Measurements from ENCODE around the gene MAN2A2. TPM values are rescaled to one million over a fixed set of nuclear protein-coding genes. Genes with fewer than 3 reads are reported as not detected.

Gene MAN2A2
- total and polyA plus RNA-seq, 2 experiments from 2014 or later = 4.3 to 7.7 TPM

DNA sequence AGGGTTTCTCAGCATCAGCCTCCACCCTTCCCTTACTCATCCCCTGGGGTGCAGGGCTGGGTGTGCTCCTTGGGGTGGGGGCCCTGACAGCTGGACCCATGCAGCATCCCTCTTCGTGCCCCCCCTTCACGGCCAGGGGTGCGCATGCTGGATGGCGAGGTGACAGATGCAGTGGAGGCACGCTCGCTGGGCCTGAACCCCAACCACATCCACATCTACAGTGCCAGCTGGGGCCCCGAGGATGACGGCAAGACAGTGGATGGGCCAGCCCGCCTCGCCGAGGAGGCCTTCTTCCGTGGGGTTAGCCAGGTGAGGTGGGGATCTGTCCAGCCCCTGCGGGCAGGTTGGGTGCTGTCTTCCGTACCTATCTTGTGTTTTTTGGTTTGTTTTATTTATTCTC is 25.1 kb upstream of the MAN2A2 start:
- H3K4me1 ChIP-seq (ENCODE audit: insufficient read depth) = peaks cover 13% of the 10 kb centered on the region
- no peaks in the 10 kb centered on the region for H3K9me2 ChIP-seq (ENCODE audit: insufficient read depth)
- H3K27ac ChIP-seq = no peak overlapping the region
- no peaks in the 10 kb centered on the region for H3K27me3 ChIP-seq (replicated peaks; ENCODE audit: insufficient read depth)
- no peaks in the 10 kb centered on the region for H3K9me3 ChIP-seq (ENCODE audit: low read depth)
- no peak overlapping the region for H3K4me2 ChIP-seq (ENCODE audit: unreplicated experiment)
- H3K9ac ChIP-seq = no peak overlapping the region
- whole genome bisulfite sequencing, 2 experiments (ENCODE audit: low coverage in 1 of 2, low lambda C conversion rate in 2 of 2, missing lambda C conversion rate in 2 of 2) = 88 to 90% methylated on average over 13 to 14 of the region's 14 CpGs
- H4K20me1 ChIP-seq (ENCODE audit: insufficient read depth) = no peaks in the 10 kb centered on the region
- H3K79me2 ChIP-seq (ENCODE audit: insufficient read depth) = peaks cover 36% of the 10 kb centered on the region
- no peaks in the 10 kb centered on the region; the same call in 1 of the 2 replicates for H3F3A ChIP-seq (ENCODE audit: insufficient read depth)
- no peak overlapping the region for H3K4me3 ChIP-seq
- in situ Hi-C loops (cut with MboI) = loop anchor here (25.0 kb wide), 1 partner anchor 566 kb away; no protein-coding TSS in a partner anchor
- H2AFZ ChIP-seq = no peak overlapping the region
- no peak for DNase-seq
- peaks cover 5% of the 10 kb centered on the region; the same call in 1 of the 2 replicates for H3K36me3 ChIP-seq (ENCODE audit: low read depth)
- TF ChIP-seq EZH2phosphoT487 (IDR thresholded peaks at IDR 0.05; ENCODE audit: insufficient read depth, low read depth) = no peak
- TF ChIP-seq EZH2 (IDR thresholded peaks at IDR 0.05; ENCODE audit: insufficient read depth, poor library complexity, severe bottlenecking) = no peak

- Histone ChIP-seq H3K79me2 (ENCODE audit: insufficient read depth) (peaks cover 30% of the 10 kb centered on the region), H3K9me2 (ENCODE audit: insufficient read depth) (no peaks in the 10 kb centered on the region), H3K9me3 (ENCODE audit: low read depth) (no peaks in the 10 kb centered on the region), H3F3A (ENCODE audit: insufficient read depth) (no peaks in the 10 kb centered on the region; the same call in 1 of the 2 replicates), H4K20me1 (ENCODE audit: insufficient read depth) (no peaks in the 10 kb centered on the region), H3K4me2 (ENCODE audit: unreplicated experiment) (no peak overlapping the region), H3K9ac (no peak overlapping the region), H2AFZ (no peak overlapping the region), H3K27ac (no peak overlapping the region), H3K36me3 (ENCODE audit: low read depth) (peaks cover 5% of the 10 kb centered on the region; the same call in 1 of the 2 replicates), H3K27me3 (replicated peaks; ENCODE audit: insufficient read depth) (no peaks in the 10 kb centered on the region), H3K4me1 (ENCODE audit: insufficient read depth) (peaks cover 6% of the 10 kb centered on the region), H3K4me3 (no peak overlapping the region)
- in situ Hi-C loops (cut with MboI) = loop anchor here (25.0 kb wide), 1 partner anchor 566 kb away; no protein-coding TSS in a partner anchor
- no peak for DNase-seq
- TF ChIP-seq EZH2 (IDR thresholded peaks at IDR 0.05; ENCODE audit: insufficient read depth, poor library complexity, severe bottlenecking) (no peak), EZH2phosphoT487 (IDR thresholded peaks at IDR 0.05; ENCODE audit: insufficient read depth, low read depth) (no peak)
- 91 to 95% methylated on average over 15 of the region's 15 CpGs for WGBS, 2 experiments (ENCODE audit: low coverage in 1 of 2, low lambda C conversion rate in 2 of 2, missing lambda C conversion rate in 2 of 2)
Observed at GRCh38 chr15:90878660-90879059, 24.4 kb upstream of the MAN2A2 start.

GRCh38 chr15:90879730-90880366 is 23.3 kb upstream of the MAN2A2 start:
- Histone ChIP-seq H3K36me3 (ENCODE audit: low read depth) (peaks cover 5% of the 10 kb centered on the region; the same call in 1 of the 2 replicates), H3K4me3 (no peak overlapping the region), H3F3A (ENCODE audit: insufficient read depth) (no peaks in the 10 kb centered on the region; the same call in 1 of the 2 replicates), H3K9me3 (ENCODE audit: low read depth) (no peaks in the 10 kb centered on the region), H4K20me1 (ENCODE audit: insufficient read depth) (no peaks in the 10 kb centered on the region), H3K79me2 (ENCODE audit: insufficient read depth) (peaks cover 18% of the 10 kb centered on the region), H3K4me1 (ENCODE audit: insufficient read depth) (peaks cover 4% of the 10 kb centered on the region; the same call in 1 of the 2 replicates), H3K4me2 (ENCODE audit: unreplicated experiment) (no peak overlapping the region), H3K9me2 (ENCODE audit: insufficient read depth) (no peaks in the 10 kb centered on the region), H3K27me3 (replicated peaks; ENCODE audit: insufficient read depth) (no peaks in the 10 kb centered on the region), H3K9ac (no peak overlapping the region), H3K27ac (no peak overlapping the region), H2AFZ (no peak overlapping the region)
- TF ChIP-seq EZH2 (IDR thresholded peaks at IDR 0.05; ENCODE audit: insufficient read depth, poor library complexity, severe bottlenecking) = no peak
- no peak for TF ChIP-seq EZH2phosphoT487 (IDR thresholded peaks at IDR 0.05; ENCODE audit: insufficient read depth, low read depth)
- DNase-seq = no peak
- 92% methylated on average over 23 to 35 of the region's 35 CpGs for WGBS, 2 experiments (ENCODE audit: low coverage in 1 of 2, low lambda C conversion rate in 2 of 2, missing lambda C conversion rate in 2 of 2)
- in situ Hi-C loops (cut with MboI) = loop anchor here (10.0 to 25.0 kb wide), 2 partner anchors 225 to 568 kb away; no protein-coding TSS in a partner anchor

- no peaks in the 10 kb centered on the region for H3K9me2 ChIP-seq (ENCODE audit: insufficient read depth)
- H3K4me3 ChIP-seq = no peak overlapping the region
- H3K36me3 ChIP-seq (ENCODE audit: low read depth) = peaks cover 5% of the 10 kb centered on the region; the same call in 1 of the 2 replicates
- H3K79me2 ChIP-seq (ENCODE audit: insufficient read depth) = peaks cover 11% of the 10 kb centered on the region
- no peak overlapping the region for H2AFZ ChIP-seq
- no peak for DNase-seq
- no peak overlapping the region for H3K9ac ChIP-seq
- in situ Hi-C loops (cut with MboI) = loop anchor here (10.0 to 25.0 kb wide), 2 partner anchors 226 to 568 kb away; no protein-coding TSS in a partner anchor
- TF ChIP-seq EZH2phosphoT487 (IDR thresholded peaks at IDR 0.05; ENCODE audit: insufficient read depth, low read depth) (no peak), EZH2 (IDR thresholded peaks at IDR 0.05; ENCODE audit: insufficient read depth, poor library complexity, severe bottlenecking) (no peak)
- peaks cover 4% of the 10 kb centered on the region; the same call in 1 of the 2 replicates for H3K4me1 ChIP-seq (ENCODE audit: insufficient read depth)
- no peaks in the 10 kb centered on the region for H3K27me3 ChIP-seq (replicated peaks; ENCODE audit: insufficient read depth)
- H3K4me2 ChIP-seq (ENCODE audit: unreplicated experiment) = no peak overlapping the region
- H3K9me3 ChIP-seq (ENCODE audit: low read depth) = no peaks in the 10 kb centered on the region
- H3K27ac ChIP-seq = no peak overlapping the region
- H3F3A ChIP-seq (ENCODE audit: insufficient read depth) = peaks cover 3% of the 10 kb centered on the region; the same call in 1 of the 2 replicates
- WGBS, 2 experiments (ENCODE audit: low coverage in 1 of 2, low lambda C conversion rate in 2 of 2, missing lambda C conversion rate in 2 of 2) = 77 to 79% methylated on average over 15 to 16 of the region's 16 CpGs
- H4K20me1 ChIP-seq (ENCODE audit: insufficient read depth) = no peaks in the 10 kb centered on the region
Observed at GRCh38 chr15:90880381-90881145, 22.5 kb upstream of the MAN2A2 start.

Measured in GM23248 (cell line).